Activated CD8-positive, alpha-beta memory T cell treated with anti-CD3 and anti-CD28 coated beads for 24 hours (primary cell): Measurements from ENCODE around the gene ABCD1.
"Not testable (repeated sequence)": the region's sequence is repeated elsewhere in the genome, so short reads cannot be mapped to it uniquely, and the experiment has no call there.

Experiments used
- DNase-seq: peaks from one replicate; pipeline ENCODE4 v3.0.0-alpha.2; 2020

Gene ABCD1

GRCh38 chrX:153694687-153695270, 29.9 kb upstream of the ABCD1 start:
- no peak for DNase-seq

GRCh38 chrX:153696100-153696499, 28.6 kb upstream of the ABCD1 start:
- DNase-seq = no peak

- not testable (repeated sequence) for DNase-seq
Measured at GRCh38 chrX:153696538-153696937, 28.1 kb upstream of the ABCD1 start.

- DNase-seq = not testable (repeated sequence)
Measured at GRCh38 chrX:153696986-153697722, 27.5 kb upstream of the ABCD1 start.

GRCh38 chrX:153697924-153698865, 26.5 kb upstream of the ABCD1 start:
- no peak for DNase-seq

- DNase-seq = not testable (repeated sequence)
Measured at GRCh38 chrX:153699210-153699783, 25.4 kb upstream of the ABCD1 start.

- DNase-seq = not testable (repeated sequence)
Measured at GRCh38 chrX:153699784-153700371, 24.8 kb upstream of the ABCD1 start.

GRCh38 chrX:153700376-153700945, 24.2 kb upstream of the ABCD1 start:
- no peak for DNase-seq

- DNase-seq = no peak
Measured at GRCh38 chrX:153700967-153701366, 23.7 kb upstream of the ABCD1 start.

GRCh38 chrX:153701706-153702105, 22.9 kb upstream of the ABCD1 start:
- no peak for DNase-seq

- no peak for DNase-seq
Measured at GRCh38 chrX:153702336-153703035, 22.2 kb upstream of the ABCD1 start.

- no peak for DNase-seq
Measured at GRCh38 chrX:153703036-153703370, 21.7 kb upstream of the ABCD1 start.

- DNase-seq = no peak
Measured at GRCh38 chrX:153704021-153704526, 20.6 kb upstream of the ABCD1 start.

GRCh38 chrX:153704631-153705402, 19.8 kb upstream of the ABCD1 start:
- not testable (repeated sequence) for DNase-seq

GRCh38 chrX:153705403-153706060, 19.1 kb upstream of the ABCD1 start:
- not testable (repeated sequence) for DNase-seq

- DNase-seq = no peak
Measured at GRCh38 chrX:153706799-153707198, 17.9 kb upstream of the ABCD1 start.

- no peak for DNase-seq
Measured at GRCh38 chrX:153707406-153707805, 17.2 kb upstream of the ABCD1 start.

- no peak for DNase-seq
Measured at GRCh38 chrX:153708415-153708814, 16.2 kb upstream of the ABCD1 start.

- DNase-seq = no peak
Measured at GRCh38 chrX:153709726-153710674, 14.7 kb upstream of the ABCD1 start.
